Vagina (tissue), 2 donors: ENCODE measurements around the gene CDHR3. TPM values are rescaled to one million over a fixed set of nuclear protein-coding genes. Genes with fewer than 3 reads are reported as not detected.

Source experiments
- DNase-seq, 2 donors: peaks; one replicate each; pipeline ENCODE4 v3.0.0-alpha.2; 2017; ENCODE audit errors: extremely low spot score in 2 of 2
- H3K27ac ChIP-seq: fragments of 200-600 bp; sonication (generic); one replicate; pipeline ENCODE4 v1.5.1; 2019
- H3K27me3 ChIP-seq: fragments of 200-600 bp; sonication (generic); one replicate; pipeline ENCODE4 v1.5.1; 2019
- H3K36me3 ChIP-seq, 2 donors: fragments of 200-600 bp; sonication (generic); one replicate each; pipeline ENCODE4 v1.5.1; 2017 to 2019
- H3K4me1 ChIP-seq: fragments of 200-600 bp; sonication (generic); one replicate; pipeline ENCODE4 v1.5.1; 2019
- H3K4me3 ChIP-seq, 2 donors: fragments of 200-600 bp; sonication (generic); 1 replicate in 1 of 2; 2 replicates in 1 of 2; pipeline ENCODE4 v1.5.1; 2016 to 2019
- H3K9me3 ChIP-seq: fragments of 200-600 bp; sonication (generic); one replicate; pipeline ENCODE4 v1.5.1; 2019
- CTCF ChIP-seq, 3 experiments: fragments of 450-650 bp in 2 of 3; fragments of 200-600 bp in 1 of 3; sonication (generic) in 1 of 3; IDR thresholded peaks; one replicate each; pipeline ENCODE4 v1.5.1; 2017 to 2019; ENCODE audit warnings: antibody characterized with exemption in 3 of 3, mild to moderate bottlenecking in 2 of 3, moderate library complexity in 2 of 3
- POLR2A ChIP-seq, 2 donors: fragments of 450-650 bp; IDR thresholded peaks; one replicate each; pipeline ENCODE4 v1.6.1; 2017; ENCODE audit warnings: antibody characterized with exemption in 2 of 2, mild to moderate bottlenecking in 2 of 2, moderate library complexity in 2 of 2
- POLR2AphosphoS5 ChIP-seq, 2 donors: sonication (generic); formaldehyde crosslinking; IDR thresholded peaks; one replicate each; pipeline ENCODE4 v1.9.0; 2017; ENCODE audit warnings: antibody characterized with exemption in 2 of 2, mild to moderate bottlenecking in 2 of 2, low read depth in 1 of 2; ENCODE audit not compliant: insufficient read depth in 1 of 2
- intact Hi-C: fragments of 100-400 bp; cut with DNase I; formaldehyde crosslinking; loops from one replicate; pipeline ENCODE4 v1.15.1; 2023
- total RNA-seq: library from RNA; depleted of rRNA; stranded (reverse); fragments of >200 nt; gene quantifications from one replicate; pipeline ENCODE4 v1.2.3, GENCODE V29; 2016

CDHR3 gene
- total RNA-seq, 1 donor from 2014 or later = 8.8 TPM

GRCh38 chr7:106070567-106071254 lies 107.6 kb downstream of the CDHR3 start:
- H3K36me3 ChIP-seq = no peaks in the 10 kb centered on the region
- peaks cover 79% of the 10 kb centered on the region for H3K4me1 ChIP-seq
- DNase-seq = peak in 1 of 2 donors; percentile 67
- intact Hi-C loops = no loop called here
- peak overlapping the region; percentile 45 for H3K27ac ChIP-seq
- H3K4me3 ChIP-seq = no peak overlapping the region
- no peaks in the 10 kb centered on the region for H3K9me3 ChIP-seq
- TF ChIP-seq POLR2AphosphoS5 (IDR thresholded peaks at IDR 0.05; ENCODE audit: insufficient read depth in 1 of 2, low read depth in 1 of 2) (no peak), CTCF (IDR thresholded peaks at IDR 0.05) (no peak), POLR2A (IDR thresholded peaks at IDR 0.05) (no peak)
- H3K27me3 ChIP-seq = no peaks in the 10 kb centered on the region

GRCh38 chr7:106071356-106071998 lies 108.4 kb downstream of the CDHR3 start:
- Histone ChIP-seq H3K27ac (peak overlapping the region; percentile 54), H3K4me1 (peaks cover 72% of the 10 kb centered on the region), H3K4me3 (no peak overlapping the region), H3K27me3 (no peaks in the 10 kb centered on the region), H3K36me3 (no peaks in the 10 kb centered on the region), H3K9me3 (no peaks in the 10 kb centered on the region)
- TF ChIP-seq POLR2A (IDR thresholded peaks at IDR 0.05) (no peak), POLR2AphosphoS5 (IDR thresholded peaks at IDR 0.05; ENCODE audit: insufficient read depth in 1 of 2, low read depth in 1 of 2) (peak; percentile 51 to 67)
- intact Hi-C loops = no loop called here
- peak in 1 of 2 donors; percentile 90 for DNase-seq

- H3K4me3 ChIP-seq = no peak overlapping the region
- H3K36me3 ChIP-seq = no peaks in the 10 kb centered on the region
- TF ChIP-seq POLR2A (IDR thresholded peaks at IDR 0.05) (no peak), POLR2AphosphoS5 (IDR thresholded peaks at IDR 0.05; ENCODE audit: insufficient read depth in 1 of 2, low read depth in 1 of 2) (no peak), CTCF (IDR thresholded peaks at IDR 0.05) (no peak)
- intact Hi-C loops = no loop called here
- DNase-seq = peak in 1 of 2 donors; percentile 81
- H3K27ac ChIP-seq = peak overlapping the region; percentile 54
- H3K4me1 ChIP-seq = peaks cover 72% of the 10 kb centered on the region
- H3K27me3 ChIP-seq = no peaks in the 10 kb centered on the region
- no peaks in the 10 kb centered on the region for H3K9me3 ChIP-seq
Measured at GRCh38 chr7:106071999-106072714, 109.1 kb downstream of the CDHR3 start.

- peak overlapping the region; percentile 54 for H3K27ac ChIP-seq
- intact Hi-C loops = no loop called here
- peaks cover 72% of the 10 kb centered on the region for H3K4me1 ChIP-seq
- no peaks in the 10 kb centered on the region for H3K27me3 ChIP-seq
- DNase-seq = no peak
- H3K9me3 ChIP-seq = no peaks in the 10 kb centered on the region
- TF ChIP-seq POLR2A (IDR thresholded peaks at IDR 0.05) (no peak), POLR2AphosphoS5 (IDR thresholded peaks at IDR 0.05; ENCODE audit: insufficient read depth in 1 of 2, low read depth in 1 of 2) (no peak), CTCF (IDR thresholded peaks at IDR 0.05) (no peak)
- H3K36me3 ChIP-seq = no peaks in the 10 kb centered on the region
- H3K4me3 ChIP-seq = no peak overlapping the region
Measured at GRCh38 chr7:106072715-106073091, 109.6 kb downstream of the CDHR3 start.

GRCh38 chr7:106073701-106074100 lies 110.6 kb downstream of the CDHR3 start:
- H3K27ac ChIP-seq = no peak overlapping the region
- TF ChIP-seq POLR2AphosphoS5 (IDR thresholded peaks at IDR 0.05; ENCODE audit: insufficient read depth in 1 of 2, low read depth in 1 of 2) (no peak), CTCF (IDR thresholded peaks at IDR 0.05) (no peak), POLR2A (IDR thresholded peaks at IDR 0.05) (no peak)
- H3K4me3 ChIP-seq = no peak overlapping the region
- H3K36me3 ChIP-seq = no peaks in the 10 kb centered on the region
- intact Hi-C loops = no loop called here
- H3K4me1 ChIP-seq = peaks cover 65% of the 10 kb centered on the region
- DNase-seq = no peak
- no peaks in the 10 kb centered on the region for H3K27me3 ChIP-seq
- no peaks in the 10 kb centered on the region for H3K9me3 ChIP-seq
